NCI-H1105 treated with DMSO at 0.1 percent for 48 hours (cell line): ENCODE results near the gene FNBP1.
"Not testable (repeated sequence)": the region's sequence is repeated elsewhere in the genome, so short reads cannot be mapped to it uniquely, and the experiment has no call there.

Source experiments
- DNase-seq: peaks from one replicate; lab custom pipeline; 2025; lab: John Stamatoyannopoulos, UW

FNBP1 gene

GRCh38 chr9:129919277-129919676, 123.7 kb downstream of the FNBP1 start:
- DNase-seq = no peak

GRCh38 chr9:129918296-129918950, 124.6 kb downstream of the FNBP1 start:
- no peak for DNase-seq

GRCh38 chr9:129916707-129917106, 126.3 kb downstream of the FNBP1 start:
- no peak for DNase-seq

- DNase-seq = no peak
Measured at GRCh38 chr9:129914051-129914450, 128.9 kb downstream of the FNBP1 start.

GRCh38 chr9:129910628-129911567, 132.1 kb downstream of the FNBP1 start:
- DNase-seq = no peak

- DNase-seq = no peak
Measured at GRCh38 chr9:129909851-129910250, 133.1 kb downstream of the FNBP1 start.

GRCh38 chr9:129908906-129909305, 134.1 kb downstream of the FNBP1 start:
- DNase-seq = no peak

GRCh38 chr9:129907201-129907600, 135.8 kb downstream of the FNBP1 start:
- DNase-seq = no peak

- DNase-seq = no peak
Measured at GRCh38 chr9:129906298-129906697, 136.7 kb downstream of the FNBP1 start.

- no peak for DNase-seq
Measured at GRCh38 chr9:129904734-129905133, 138.3 kb downstream of the FNBP1 start.

- DNase-seq = no peak
Measured at GRCh38 chr9:129902740-129903134, 140.3 kb downstream of the FNBP1 start.

- DNase-seq = no peak
Measured at GRCh38 chr9:129901993-129902739, 140.8 kb downstream of the FNBP1 start.

GRCh38 chr9:129900263-129901027, 142.5 kb downstream of the FNBP1 start:
- DNase-seq = no peak

- no peak for DNase-seq
Measured at GRCh38 chr9:129899620-129900019, 143.4 kb downstream of the FNBP1 start.

GRCh38 chr9:129898185-129898584, 144.8 kb downstream of the FNBP1 start:
- no peak for DNase-seq

- no peak for DNase-seq
Measured at GRCh38 chr9:129897263-129897662, 145.7 kb downstream of the FNBP1 start.

- DNase-seq = no peak
Measured at GRCh38 chr9:129895376-129896268, 147.4 kb downstream of the FNBP1 start.

- DNase-seq = no peak
Measured at GRCh38 chr9:129894120-129894823, 148.7 kb downstream of the FNBP1 start.

- no peak for DNase-seq
Measured at GRCh38 chr9:129891569-129891968, 151.4 kb downstream of the FNBP1 start.

- not testable (repeated sequence) for DNase-seq
Measured at GRCh38 chr9:129890718-129891299, 152.2 kb downstream of the FNBP1 start.
